ENCODE measurements around the gene RTN4IP1. TPM values are rescaled to one million over a fixed set of nuclear protein-coding genes. Genes with fewer than 3 reads are reported as not detected.
"Not testable (repeated sequence)": the region's sequence is repeated elsewhere in the genome, so short reads cannot be mapped to it uniquely, and the experiment has no call there.

The RTN4IP1 gene
- total RNA-seq, 4 donors from 2014 or later: 5.4 to 15.3 (median 9.3) TPM

- no peak overlapping the region for H3K27ac ChIP-seq
- peaks cover 0 to 11% of the 10 kb centered on the region in 2 donors for H3K4me1 ChIP-seq
- in situ Hi-C loops (cut with MboI; ENCODE audit: low sequenced_read_pairs in 4 of 4): loop anchor here (10.0 to 25.0 kb wide), 4 partner anchors 217 to 1125 kb away; partner anchors contain the start of gene ATG5 (in 1 of the 4)
- H3K27me3 ChIP-seq: no peaks in the 10 kb centered on the region
- intact Hi-C loops (cut with DNase I; ENCODE audit: low total_unique reads): no loop called here
- ATAC-seq (no peak), DNase-seq (no peak)
- H3K4me3 ChIP-seq: no peak overlapping the region
- no peak for TF ChIP-seq POLR2A (IDR thresholded peaks at IDR 0.05)
- no peak for TF ChIP-seq CTCF (IDR thresholded peaks at IDR 0.05 in 4 of 5, conservative IDR thresholded peaks at IDR 0.05 in 1 of 5)
- H3K36me3 ChIP-seq: no peaks in the 10 kb centered on the region
- no peaks in the 10 kb centered on the region for H3K9me3 ChIP-seq
Measured at GRCh38 chr6:106561686-106562405, 67.5 kb downstream of the RTN4IP1 start.

- peaks cover 0 to 11% of the 10 kb centered on the region in 2 donors for H3K4me1 ChIP-seq
- in situ Hi-C loops (cut with MboI; ENCODE audit: low sequenced_read_pairs in 4 of 4) (loop anchor here (10.0 to 25.0 kb wide), 4 partner anchors 216 to 1124 kb away; partner anchors contain the start of gene ATG5 (in 1 of the 4)), intact Hi-C loops (cut with DNase I; ENCODE audit: low total_unique reads) (no loop called here)
- no peaks in the 10 kb centered on the region for H3K27me3 ChIP-seq
- no peak for ATAC-seq
- TF ChIP-seq POLR2A (IDR thresholded peaks at IDR 0.05): no peak
- no peak for TF ChIP-seq CTCF (IDR thresholded peaks at IDR 0.05 in 4 of 5, conservative IDR thresholded peaks at IDR 0.05 in 1 of 5)
- DNase-seq: no peak
- H3K36me3 ChIP-seq: no peaks in the 10 kb centered on the region
- H3K27ac ChIP-seq: no peak overlapping the region
- H3K4me3 ChIP-seq: no peak overlapping the region
- H3K9me3 ChIP-seq: no peaks in the 10 kb centered on the region
Measured at GRCh38 chr6:106560996-106561685, 68.2 kb downstream of the RTN4IP1 start.

- intact Hi-C loops (cut with DNase I; ENCODE audit: low total_unique reads); H3K36me3 ChIP-seq; H3K4me3 ChIP-seq; H3K9me3 ChIP-seq; H3K27ac ChIP-seq; DNase-seq; H3K27me3 ChIP-seq; ATAC-seq: not testable (repeated sequence)
- H3K4me1 ChIP-seq: peaks cover 0 to 11% of the 10 kb centered on the region in 2 donors
- in situ Hi-C loops (cut with MboI; ENCODE audit: low sequenced_read_pairs in 4 of 4): loop anchor here (10.0 to 25.0 kb wide), 4 partner anchors 215 to 1122 kb away; partner anchors contain the start of gene ATG5 (in 1 of the 4)
Measured at GRCh38 chr6:106559659-106560058, 69.6 kb downstream of the RTN4IP1 start.

- H3K27me3 ChIP-seq: no peaks in the 10 kb centered on the region
- in situ Hi-C loops (cut with MboI; ENCODE audit: low sequenced_read_pairs in 4 of 4): loop anchor here in 3 of 4 donors (25.0 kb wide), 2 partner anchors 221 to 1121 kb away; partner anchors contain the start of gene ATG5 (in 1 of the 3)
- intact Hi-C loops (cut with DNase I; ENCODE audit: low total_unique reads): no loop called here
- no peak overlapping the region for H3K4me3 ChIP-seq
- DNase-seq: no peak
- H3K4me1 ChIP-seq: no peaks in the 10 kb centered on the region
- H3K9me3 ChIP-seq: no peaks in the 10 kb centered on the region
- no peak overlapping the region for H3K27ac ChIP-seq
- no peak for TF ChIP-seq POLR2A (IDR thresholded peaks at IDR 0.05)
- TF ChIP-seq CTCF (IDR thresholded peaks at IDR 0.05 in 4 of 5, conservative IDR thresholded peaks at IDR 0.05 in 1 of 5): no peak
- ATAC-seq: no peak
- H3K36me3 ChIP-seq: no peaks in the 10 kb centered on the region
Measured at GRCh38 chr6:106558364-106558763, 70.9 kb downstream of the RTN4IP1 start.

GRCh38 chr6:106557837-106558236, 71.5 kb downstream of the RTN4IP1 start:
- no peaks in the 10 kb centered on the region for H3K36me3 ChIP-seq
- no peaks in the 10 kb centered on the region for H3K4me1 ChIP-seq
- in situ Hi-C loops (cut with MboI; ENCODE audit: low sequenced_read_pairs in 4 of 4): loop anchor here in 3 of 4 donors (25.0 kb wide), 2 partner anchors 221 to 1121 kb away; partner anchors contain the start of gene ATG5 (in 1 of the 3)

More at GRCh38 chr6:106557837-106558236, 71.5 kb downstream of the RTN4IP1 start:
- no peak for DNase-seq
- TF ChIP-seq CTCF (IDR thresholded peaks at IDR 0.05 in 4 of 5, conservative IDR thresholded peaks at IDR 0.05 in 1 of 5) (no peak), POLR2A (IDR thresholded peaks at IDR 0.05) (no peak)
- Histone ChIP-seq H3K27me3 (no peaks in the 10 kb centered on the region), H3K9me3 (no peaks in the 10 kb centered on the region), H3K27ac (no peak overlapping the region), H3K4me3 (no peak overlapping the region)
- intact Hi-C loops (cut with DNase I; ENCODE audit: low total_unique reads): no loop called here
- ATAC-seq: no peak

Measured in gastrocnemius medialis (tissue), 4 donors.